Measurements from ENCODE around the gene TNFRSF25.
"Not testable (repeated sequence)": the region's sequence is repeated elsewhere in the genome, so short reads cannot be mapped to it uniquely, and the experiment has no call there.

Gene TNFRSF25

GRCh38 chr1:6467744-6468688, 2.0 kb upstream of the TNFRSF25 start:
- no peak for DNase-seq

DNA sequence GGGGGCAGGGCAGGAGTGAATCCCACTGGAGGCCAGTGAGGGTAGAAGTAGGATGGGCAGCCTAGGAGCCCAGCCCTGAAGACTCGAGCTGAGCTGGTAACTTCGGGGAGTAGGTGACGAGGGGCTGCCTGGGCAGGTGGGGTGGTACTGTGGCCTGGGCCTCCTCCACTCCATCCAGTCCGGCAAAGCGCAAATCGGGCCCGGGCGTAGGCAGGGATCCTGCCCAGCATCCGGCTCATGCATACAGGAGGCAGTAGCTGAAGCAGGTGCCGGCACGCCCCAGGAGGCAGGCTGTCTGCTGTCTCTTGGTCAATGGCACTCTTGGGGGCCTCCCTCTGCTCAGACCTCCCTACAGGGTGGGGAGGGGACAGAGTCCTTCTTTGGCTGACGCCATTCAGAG, 1.3 kb upstream of the TNFRSF25 start:
- DNase-seq: no peak

GRCh38 chr1:6466751-6467150, 778 bp upstream of the TNFRSF25 start:
- DNase-seq: no peak

DNA sequence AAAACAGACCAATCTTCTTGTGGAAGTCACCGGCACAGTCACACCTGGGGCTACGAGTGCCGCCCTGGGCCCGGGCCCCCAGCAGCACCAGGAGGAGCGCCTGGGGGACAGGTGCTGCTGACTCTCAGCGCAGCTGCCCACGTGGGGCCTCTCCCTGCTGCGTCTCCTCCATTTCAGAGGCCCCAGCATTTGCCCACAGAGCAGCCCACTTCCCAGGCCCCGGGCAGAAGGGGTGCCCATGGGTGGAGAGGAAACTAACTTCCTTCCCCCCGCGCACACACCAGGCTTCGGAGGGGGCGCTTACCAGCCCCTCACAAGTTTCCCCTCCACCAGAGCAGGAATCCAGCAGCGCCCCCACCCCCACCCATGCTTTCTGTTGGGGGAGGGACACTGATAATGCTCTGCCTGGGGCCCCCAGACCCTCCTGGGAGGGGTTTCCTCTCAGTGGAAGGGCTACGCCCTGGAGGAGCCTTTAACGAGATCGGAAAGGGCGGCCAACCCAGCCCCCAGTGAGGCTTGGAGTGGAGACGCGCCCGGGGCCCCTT, 440 bp downstream of the TNFRSF25 start:
- DNase-seq: peak; percentile 38 to 59

DNA sequence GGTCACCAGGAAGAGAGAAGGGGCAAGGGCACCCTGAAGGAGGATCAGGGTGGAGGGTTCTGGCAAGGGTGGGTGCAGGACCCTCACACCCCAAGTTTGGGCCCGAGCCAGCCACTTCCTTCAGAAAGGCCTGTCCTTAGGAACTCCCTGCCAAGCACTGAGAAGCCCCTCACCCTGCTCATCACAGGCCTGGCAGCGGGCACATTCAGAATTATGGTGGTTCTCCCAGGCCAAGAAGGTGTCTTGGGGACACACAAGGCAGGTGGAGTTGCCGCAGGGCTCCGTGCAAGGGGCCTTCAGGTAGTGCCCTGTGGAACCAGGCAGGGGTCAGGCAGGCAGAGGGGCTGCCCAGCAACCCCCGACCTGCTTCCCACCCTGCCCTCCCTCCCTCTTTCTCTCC, 1.1 kb downstream of the TNFRSF25 start:
- DNase-seq: no peak

DNA sequence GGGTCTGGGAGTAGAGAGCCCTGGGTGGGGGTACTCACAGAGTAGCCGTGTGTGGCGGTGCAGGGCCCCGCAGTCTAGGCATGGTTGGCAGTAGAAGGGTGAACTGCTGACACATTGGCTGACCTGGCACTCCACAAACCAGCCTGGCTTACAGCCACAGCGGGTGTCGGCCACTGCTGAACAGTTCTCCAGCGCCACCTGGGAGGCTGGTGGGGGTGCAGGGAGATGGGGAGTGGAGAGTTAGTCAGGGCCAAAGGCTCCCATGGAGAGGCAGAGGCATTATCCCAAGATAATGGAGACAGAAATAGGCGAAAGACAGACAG, 1.5 kb downstream of the TNFRSF25 start:
- peak in 1 of 2 donors; percentile 63 for DNase-seq

- no peak for DNase-seq
Measured at GRCh38 chr1:6463120-6463412, 2.9 kb downstream of the TNFRSF25 start.

DNA sequence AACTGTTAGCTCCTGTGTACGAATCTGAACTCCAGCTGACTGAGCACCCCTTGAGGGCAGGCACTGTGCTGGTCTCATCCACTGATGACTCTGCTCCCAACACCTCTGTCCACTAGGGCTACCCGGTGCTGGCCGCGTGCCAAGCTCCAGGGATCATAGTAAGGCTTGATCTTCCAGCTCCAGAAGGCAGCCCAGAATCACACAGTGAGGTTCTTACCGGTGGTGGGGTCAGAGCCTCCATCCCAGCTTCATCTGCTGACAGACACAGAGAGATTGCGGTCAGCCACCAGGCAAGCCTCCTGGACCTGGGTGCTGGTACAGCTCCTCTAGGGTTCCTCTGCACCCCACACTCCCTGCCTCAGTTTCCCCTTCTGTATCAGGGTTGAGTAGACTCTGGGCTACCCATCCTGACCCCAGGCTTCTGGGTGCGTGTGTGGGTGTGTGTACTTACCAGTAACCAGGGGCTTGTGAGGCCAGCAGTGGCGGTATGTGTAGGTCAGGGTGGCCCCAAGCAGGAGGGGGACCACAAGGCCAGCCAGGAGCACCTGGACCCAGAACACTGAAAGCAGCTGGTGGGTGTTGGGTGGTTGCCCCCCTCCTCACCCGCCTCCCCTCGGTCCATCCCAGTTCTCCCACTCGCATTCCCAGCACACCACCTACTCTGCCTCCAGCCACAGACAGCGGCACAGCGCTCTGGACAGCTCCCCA, 3.4 kb downstream of the TNFRSF25 start:
- DNase-seq: no peak

- DNase-seq: no peak
Measured at GRCh38 chr1:6461538-6462411, 4.2 kb downstream of the TNFRSF25 start.

GRCh38 chr1:6461051-6461530, 4.9 kb downstream of the TNFRSF25 start:
- DNase-seq: no peak

DNA sequence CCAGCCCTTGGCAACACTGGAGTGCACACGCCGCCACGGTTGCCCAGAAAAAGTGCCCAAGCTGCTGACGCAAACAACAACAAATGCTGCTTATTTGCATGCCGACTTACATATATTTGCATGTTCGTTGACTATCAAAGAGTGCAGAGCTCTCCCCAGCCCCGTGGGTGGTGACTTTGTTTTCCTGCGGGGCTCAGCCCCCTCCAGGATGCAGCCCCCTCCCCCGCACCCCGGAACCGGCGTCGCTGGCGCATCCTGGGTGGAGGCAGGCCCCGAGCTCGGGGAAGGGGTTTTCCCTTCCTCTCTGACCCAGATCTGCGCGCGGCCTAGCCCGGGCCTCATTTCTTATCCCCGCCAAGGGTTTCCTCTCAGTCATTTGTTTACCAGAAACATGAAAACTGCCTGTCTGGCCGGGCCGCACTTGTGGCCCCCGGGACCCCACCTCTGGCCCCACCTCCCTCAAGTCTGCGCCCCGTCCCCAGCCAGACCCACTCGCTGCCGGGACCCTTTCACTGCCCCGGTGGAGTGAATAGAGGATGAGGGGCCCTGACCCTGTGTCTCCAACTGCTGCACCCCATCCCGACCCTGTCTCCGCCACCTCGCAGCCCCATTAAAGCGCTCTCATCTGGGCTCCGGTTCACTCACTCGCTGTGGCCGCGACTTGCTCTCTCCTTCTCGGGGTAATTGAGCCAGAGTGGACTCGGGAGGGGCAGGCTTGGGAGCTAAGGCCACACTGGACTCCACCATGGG, 5.5 kb downstream of the TNFRSF25 start:
- DNase-seq: peak; percentile 89 to 95

DNA sequence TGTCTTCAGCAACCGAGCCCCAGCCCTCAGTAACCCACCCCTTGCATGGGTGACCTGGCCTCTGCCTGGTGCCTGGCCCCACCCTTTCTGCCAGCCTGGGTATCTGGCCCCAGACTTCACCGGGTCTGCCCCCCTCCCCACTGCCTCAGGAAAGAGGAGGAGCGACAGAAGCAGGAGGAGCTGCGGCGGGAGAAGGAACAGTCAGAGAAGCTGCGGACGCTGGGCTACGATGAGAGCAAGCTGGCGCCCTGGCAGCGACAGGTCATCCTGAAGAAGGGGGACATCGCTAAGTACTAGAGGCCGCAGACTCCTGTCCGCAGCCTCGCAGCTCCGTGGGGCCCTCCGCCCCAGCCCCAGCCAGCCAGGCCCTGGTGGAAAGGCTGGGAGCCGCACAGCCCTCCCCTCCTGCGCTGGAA, 6.1 kb downstream of the TNFRSF25 start:
- peak; percentile 53 to 79 for DNase-seq

DNA sequence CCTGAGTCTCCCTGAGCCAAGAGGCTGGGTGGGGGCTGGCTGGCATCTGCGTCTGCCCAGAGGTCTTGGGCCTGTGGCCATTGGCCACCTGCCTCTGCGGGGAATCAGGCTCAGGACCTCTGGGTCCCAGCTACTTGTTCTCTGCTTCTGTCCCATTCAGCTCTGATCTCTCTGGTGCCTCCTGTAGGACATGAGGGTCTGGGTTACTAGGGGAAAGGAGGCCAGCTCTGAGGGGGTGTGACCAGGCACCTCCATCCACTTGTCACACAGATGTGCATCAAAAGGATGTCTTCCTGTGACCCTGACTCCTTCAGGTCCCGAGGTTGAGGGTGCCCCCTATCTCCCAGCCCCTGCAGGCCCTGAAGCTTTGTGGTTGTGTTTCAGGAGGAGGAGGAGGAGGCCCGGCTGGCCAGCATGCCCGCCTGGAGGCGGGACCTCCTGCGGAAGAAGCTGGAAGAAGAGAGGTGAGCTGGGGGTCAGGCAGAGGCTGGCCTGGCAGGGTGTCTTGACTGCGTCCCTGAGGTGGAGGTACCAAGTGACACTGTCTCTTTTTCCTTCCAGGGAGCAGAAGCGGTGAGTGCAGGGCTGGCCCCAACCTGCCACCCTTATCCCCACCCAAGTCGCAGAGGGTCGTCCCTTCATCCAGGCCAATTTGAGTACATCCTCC, 9.0 kb downstream of the TNFRSF25 start:
- DNase-seq: no peak

DNA sequence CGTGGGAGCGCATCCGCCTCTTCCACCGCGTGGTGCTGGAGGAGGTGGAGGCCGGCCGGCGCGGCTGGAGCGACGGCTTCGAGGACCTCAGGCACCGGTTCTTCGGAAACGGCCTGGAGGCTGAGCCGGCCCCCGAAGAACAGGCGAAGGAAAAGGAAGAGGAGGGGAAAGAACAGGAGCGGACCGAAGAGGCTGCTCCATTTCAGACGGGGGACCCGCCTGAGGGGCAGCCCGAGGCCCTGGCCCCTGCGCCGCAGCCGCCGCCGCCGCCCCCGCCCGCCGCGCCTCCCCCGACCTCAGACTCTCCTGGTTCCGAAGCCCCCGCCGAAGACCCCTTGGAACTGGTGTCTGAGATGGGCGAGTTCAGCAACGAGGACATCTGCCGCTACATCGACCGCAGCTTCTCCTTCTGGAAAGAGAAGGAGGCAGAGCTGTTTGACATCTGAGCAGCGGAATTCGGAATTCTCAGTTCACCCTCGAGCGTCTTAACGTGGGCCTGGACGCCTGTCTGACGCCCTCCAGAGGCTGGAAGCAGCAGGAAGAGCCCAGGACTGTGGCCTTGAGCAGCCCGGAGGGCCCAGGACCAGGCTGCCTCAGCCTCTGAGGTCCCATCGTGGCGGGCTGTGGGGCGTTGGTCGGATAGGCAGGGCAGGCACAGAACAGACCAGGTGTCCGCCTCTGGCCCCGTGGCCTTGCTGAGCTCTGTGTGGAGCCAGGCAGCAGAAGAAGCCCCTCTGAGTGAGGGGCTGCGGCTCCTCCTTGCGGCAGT, 10.0 kb downstream of the TNFRSF25 start:
- DNase-seq: not testable (repeated sequence)

DNA sequence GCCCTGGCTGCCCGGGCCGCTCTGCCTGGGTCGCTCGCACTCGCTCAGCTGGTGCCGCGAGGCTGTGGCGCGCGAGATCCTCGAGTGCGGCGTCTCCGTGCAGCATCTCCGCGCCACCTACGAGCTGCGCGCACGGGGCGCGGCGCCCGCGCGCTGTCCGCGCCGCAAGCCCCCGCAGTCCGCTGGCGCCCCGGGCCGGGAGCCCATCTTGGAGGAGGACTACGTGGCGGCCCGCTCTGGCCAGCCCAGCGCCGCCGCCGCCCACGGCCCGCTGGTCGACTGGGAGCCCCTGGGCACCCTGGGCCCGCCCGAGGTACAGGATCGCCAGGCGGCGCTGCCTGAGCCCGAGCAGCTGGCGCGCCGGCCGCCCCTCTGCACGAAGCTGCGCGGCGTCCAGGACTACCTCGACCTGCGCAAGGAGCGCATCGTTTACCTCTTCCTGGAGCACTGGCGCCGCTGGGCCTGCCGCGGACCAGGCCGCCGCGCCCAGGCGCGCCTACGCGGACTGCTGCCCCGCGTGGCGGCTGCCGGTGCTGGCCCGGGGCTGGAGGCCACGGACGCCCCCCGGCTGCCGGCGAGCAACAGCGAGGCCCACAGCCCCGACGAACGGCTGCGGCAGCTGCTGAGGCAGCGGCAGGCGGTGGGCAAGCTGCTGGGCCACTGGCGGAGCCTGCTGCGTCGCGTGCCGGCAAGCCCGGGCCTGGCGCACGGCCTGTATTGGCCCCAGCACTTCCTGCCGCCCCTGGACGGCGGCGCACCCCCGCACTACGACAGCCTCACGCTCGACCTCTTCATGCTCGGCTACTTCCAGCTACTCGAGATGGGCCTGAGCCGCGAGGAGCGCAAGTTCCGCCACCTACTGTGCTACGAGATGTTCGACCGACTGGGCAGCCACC, 10.9 kb downstream of the TNFRSF25 start:
- DNase-seq: peak in 1 of 2 donors; percentile 59

DNA sequence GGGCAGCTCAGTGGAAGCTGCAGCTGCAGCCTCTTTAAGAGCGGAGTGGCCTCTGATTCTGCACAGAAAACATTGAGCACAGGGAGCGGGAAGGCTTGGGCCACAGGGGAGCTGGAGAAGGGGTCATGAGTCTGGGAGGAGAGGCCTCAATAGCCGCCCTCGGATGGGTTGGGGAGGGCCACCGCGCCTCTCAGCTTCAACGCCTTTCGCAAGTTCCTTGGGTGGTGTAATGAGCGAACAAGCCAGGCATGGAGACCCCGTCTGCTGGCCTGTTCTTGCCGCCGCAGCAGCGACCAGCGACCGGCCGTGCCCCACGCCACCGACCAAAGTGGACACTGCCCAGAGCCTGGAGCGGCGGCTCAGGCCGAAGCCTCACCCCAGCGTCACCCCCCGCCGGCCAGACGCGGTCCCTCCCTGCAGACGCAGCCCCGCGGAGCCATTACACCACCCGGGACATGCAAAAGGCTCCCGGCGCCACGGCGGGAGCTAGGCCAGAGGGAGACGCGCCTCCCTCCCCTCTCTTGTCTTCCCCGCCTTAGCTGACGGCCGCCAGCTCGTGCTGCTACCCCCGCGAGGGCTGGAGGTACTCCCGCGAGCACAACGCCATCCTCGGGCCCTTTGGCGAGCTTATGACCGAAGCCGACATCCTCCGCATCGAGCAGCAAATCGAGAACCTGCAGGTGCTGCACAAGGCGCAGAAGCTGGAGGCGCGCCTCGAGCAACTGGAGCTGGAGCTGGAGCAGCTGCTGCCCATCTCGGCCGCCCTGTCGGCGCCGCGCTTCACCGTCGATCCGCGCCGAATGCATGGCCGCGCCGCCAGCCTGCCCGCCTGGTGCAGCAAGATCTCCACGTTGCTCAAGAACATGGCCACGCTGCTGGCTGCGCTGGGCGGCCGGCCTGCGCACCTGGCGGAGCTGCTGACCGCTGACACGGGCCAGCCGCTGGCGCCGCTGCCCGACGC, 11.8 kb downstream of the TNFRSF25 start:
- DNase-seq: not testable (repeated sequence)

- DNase-seq: no peak
Measured at GRCh38 chr1:6450943-6451373, 15.0 kb downstream of the TNFRSF25 start.

DNA sequence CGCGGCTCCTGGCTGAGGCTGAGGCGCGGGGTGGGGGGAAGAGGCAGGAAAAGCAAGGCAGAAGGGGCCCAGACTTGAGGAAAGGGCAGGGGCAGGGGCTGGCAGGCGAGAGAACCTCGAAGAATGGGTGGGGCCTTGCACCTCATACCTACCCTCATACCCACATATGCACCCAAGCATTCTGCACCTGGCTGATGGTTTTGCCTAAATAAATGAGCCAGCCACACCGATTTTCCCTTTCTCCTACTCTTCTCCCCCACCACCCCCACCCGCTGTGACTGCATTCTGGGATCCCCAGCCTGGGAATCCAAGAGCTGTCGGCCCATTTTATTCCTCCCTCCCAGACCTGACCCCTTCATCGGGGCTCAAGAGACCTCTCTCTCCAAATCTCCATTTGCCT, 15.5 kb downstream of the TNFRSF25 start:
- DNase-seq: not testable (repeated sequence)
